Mucosa of descending colon (tissue), 3 donors: Measurements from ENCODE around the gene VIPR2. TPM values are rescaled to one million over a fixed set of nuclear protein-coding genes. Genes with fewer than 3 reads are reported as not detected.

Experiments used
- ATAC-seq: fragments of 200-7000 bp; cut with Tn5 transposase; one replicate; pipeline ENCODE4 v1.9.1; 2020; ENCODE audit warnings: mild to moderate bottlenecking, moderate library complexity
- DNase-seq, 3 donors: peaks; one replicate each; pipeline ENCODE4 v3.0.0-alpha.2; 2020
- H3K36me3 ChIP-seq: fragments of 200-600 bp; one replicate; pipeline ENCODE4 v1.8.0; 2021; ENCODE audit warnings: low read depth, mild to moderate bottlenecking
- H3K4me1 ChIP-seq: fragments of 200-600 bp; one replicate; pipeline ENCODE4 v1.8.0; 2021; ENCODE audit warnings: low read depth, mild to moderate bottlenecking
- H3K4me3 ChIP-seq: fragments of 200-600 bp; one replicate; pipeline ENCODE4 v1.8.0; 2021; ENCODE audit warnings: mild to moderate bottlenecking
- H3K9me3 ChIP-seq: fragments of 200-600 bp; one replicate; pipeline ENCODE4 v1.8.0; 2021; ENCODE audit warnings: mild to moderate bottlenecking
- intact Hi-C, 2 donors: fragments of 100-400 bp; cut with DNase I in 1 of 2; cut with micrococcal nuclease in 1 of 2; formaldehyde crosslinking; loops; one replicate each; pipeline versions ENCODE4 v1.11.0 to v1.11.1; 2022; cut with DNase I, micrococcal nuclease
- total RNA-seq, 3 donors: library from RNA; stranded (reverse); fragmentation: NEBNext Ultra II Directional in 2 of 3; extraction: Animal tissue kit (Norgen Biotek cat#: 25700) in 2 of 3; gene quantifications; one replicate each; pipeline versions ENCODE4 v1.2.1 to v1.2.4, GENCODE V29; 2021 to 2023
- TF ChIP-seq, protein P1 (sequence below): fragments of 200-600 bp; IDR thresholded peaks from one replicate; pipeline ENCODE4 v1.8.0; 2022; ENCODE audit warnings: antibody characterized with exemption, mild to moderate bottlenecking
- donor health status: DM: no; HTN: no; CAD: no; lungs with moderate emphysema.
- donor health status: DM: no; HTN: no; CAD: no.
- donor health status: DM: no; HTN: yes; CAD: no.

Gene VIPR2
- total RNA-seq, 3 donors from 2014 or later = 0.58 to 19.8 (median 2.4) TPM

DNA sequence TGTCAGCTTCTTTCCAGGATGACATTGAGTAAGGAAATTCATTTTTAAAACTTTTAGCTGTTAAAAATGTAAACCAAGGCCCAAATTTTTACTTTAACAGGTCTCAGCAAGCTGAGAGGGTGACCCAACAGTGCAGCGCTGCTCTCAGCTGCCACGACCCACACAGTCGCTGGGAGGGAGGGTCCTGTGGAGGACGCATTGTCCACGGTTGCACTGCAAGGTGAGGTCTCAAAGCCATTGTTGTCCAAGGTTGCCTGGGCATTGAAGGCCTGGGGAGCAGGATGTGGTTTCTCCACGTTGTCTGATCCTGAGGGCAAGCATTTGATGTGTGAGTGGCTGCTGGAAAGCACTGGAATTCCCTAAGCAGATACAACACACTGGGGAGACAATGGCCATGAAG, 15.1 kb upstream of the VIPR2 start:
- intact Hi-C loops = no loop called here
- DNase-seq (no peak), ATAC-seq (no peak)
- Histone ChIP-seq H3K4me1 (no peaks in the 10 kb centered on the region), H3K9me3 (no peaks in the 10 kb centered on the region), H3K4me3 (no peak overlapping the region), H3K36me3 (no peaks in the 10 kb centered on the region)
- TF ChIP-seq, protein P1, sequence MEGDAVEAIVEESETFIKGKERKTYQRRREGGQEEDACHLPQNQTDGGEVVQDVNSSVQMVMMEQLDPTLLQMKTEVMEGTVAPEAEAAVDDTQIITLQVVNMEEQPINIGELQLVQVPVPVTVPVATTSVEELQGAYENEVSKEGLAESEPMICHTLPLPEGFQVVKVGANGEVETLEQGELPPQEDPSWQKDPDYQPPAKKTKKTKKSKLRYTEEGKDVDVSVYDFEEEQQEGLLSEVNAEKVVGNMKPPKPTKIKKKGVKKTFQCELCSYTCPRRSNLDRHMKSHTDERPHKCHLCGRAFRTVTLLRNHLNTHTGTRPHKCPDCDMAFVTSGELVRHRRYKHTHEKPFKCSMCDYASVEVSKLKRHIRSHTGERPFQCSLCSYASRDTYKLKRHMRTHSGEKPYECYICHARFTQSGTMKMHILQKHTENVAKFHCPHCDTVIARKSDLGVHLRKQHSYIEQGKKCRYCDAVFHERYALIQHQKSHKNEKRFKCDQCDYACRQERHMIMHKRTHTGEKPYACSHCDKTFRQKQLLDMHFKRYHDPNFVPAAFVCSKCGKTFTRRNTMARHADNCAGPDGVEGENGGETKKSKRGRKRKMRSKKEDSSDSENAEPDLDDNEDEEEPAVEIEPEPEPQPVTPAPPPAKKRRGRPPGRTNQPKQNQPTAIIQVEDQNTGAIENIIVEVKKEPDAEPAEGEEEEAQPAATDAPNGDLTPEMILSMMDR = no peak

DNA sequence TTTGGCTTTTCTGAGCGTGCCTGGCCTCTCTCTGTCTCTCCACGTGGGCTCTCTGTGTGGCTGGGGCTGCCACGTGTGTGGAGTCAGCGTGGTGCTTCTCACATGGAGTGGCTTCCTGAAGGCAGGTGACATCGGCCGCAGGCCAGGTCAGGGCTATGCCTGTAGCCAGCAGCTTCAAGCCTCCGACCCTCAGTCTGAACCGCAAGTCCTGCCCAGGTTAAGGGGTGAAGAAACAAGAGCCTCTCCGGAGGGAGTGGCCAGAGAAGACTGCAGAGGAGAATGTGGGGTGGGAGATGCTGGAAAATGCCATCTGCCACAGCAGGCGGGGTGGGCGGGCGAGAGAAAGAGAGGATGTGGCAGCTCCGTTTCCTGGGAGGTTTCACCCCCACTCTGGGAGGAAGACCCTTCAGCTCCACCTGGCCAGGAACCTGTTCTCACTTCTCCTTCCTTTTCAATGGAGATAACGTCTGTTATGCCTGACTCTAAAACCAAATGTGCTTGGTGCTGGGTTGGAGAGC, 14.3 kb upstream of the VIPR2 start:
- intact Hi-C loops = no loop called here
- Histone ChIP-seq H3K36me3 (no peaks in the 10 kb centered on the region), H3K4me3 (no peak overlapping the region), H3K9me3 (no peaks in the 10 kb centered on the region), H3K4me1 (no peaks in the 10 kb centered on the region)
- DNase-seq = no peak
- TF ChIP-seq, protein P1 = no peak
- ATAC-seq = no peak

DNA sequence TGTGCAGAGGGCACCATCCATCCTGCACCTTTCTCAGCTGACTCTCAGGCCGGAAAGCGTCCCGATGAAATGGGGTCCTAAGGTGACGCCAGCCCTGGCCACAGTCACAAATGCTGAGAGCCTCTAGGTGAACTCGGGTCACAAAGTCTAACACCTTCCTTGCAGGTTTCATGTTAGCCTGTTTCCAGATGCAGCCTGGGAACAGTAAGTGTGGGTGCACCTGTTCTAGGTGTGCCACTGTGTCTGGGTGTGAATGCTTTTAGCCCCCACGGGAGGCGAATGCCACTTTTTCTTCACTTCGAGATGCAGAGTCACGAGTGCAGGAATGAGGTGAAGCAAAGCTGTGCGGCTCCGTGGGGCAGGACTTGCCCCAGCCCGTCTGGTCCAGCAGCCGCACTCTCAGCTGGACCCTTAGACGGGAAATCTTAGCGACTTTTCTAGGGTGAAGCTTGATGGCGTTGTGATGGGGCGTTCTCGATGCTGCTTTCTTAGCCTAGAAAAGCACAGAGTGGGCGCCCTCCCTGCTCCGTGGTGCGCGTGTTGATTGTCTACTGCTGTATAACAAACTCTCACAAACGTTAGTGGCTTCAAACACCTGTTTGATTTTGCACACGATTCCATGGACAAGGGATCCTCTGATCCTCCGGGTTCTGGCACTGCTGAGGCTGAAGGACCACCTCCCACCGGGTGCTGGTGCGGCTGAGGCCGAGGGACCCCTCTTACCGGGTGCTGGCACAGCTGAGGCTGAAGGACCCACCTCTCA, 13.6 kb upstream of the VIPR2 start:
- ATAC-seq = no peak
- TF ChIP-seq, protein P1 = no peak
- intact Hi-C loops = no loop called here
- Histone ChIP-seq H3K9me3 (no peaks in the 10 kb centered on the region), H3K36me3 (no peaks in the 10 kb centered on the region), H3K4me1 (no peaks in the 10 kb centered on the region), H3K4me3 (no peak overlapping the region)
- DNase-seq = no peak

DNA sequence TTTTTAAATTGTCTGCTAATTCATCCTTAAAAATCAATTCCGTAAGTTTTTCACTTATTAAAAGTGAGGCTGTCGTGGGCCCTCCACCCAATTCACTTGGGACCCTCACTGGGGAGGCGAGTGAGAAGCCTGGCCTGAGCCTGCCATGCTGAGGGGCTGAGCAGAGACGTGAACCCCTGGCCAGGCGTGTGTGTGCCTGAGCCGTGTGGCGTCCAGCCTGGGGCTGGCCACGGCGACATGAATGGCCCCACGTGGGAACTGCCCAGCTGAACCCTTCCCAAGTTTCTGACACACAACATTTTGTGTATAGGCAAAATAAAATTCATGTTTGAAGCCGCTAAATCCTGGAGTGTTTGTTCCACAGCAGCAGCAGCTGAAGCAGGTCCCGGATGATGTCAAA, 13.0 kb upstream of the VIPR2 start:
- Histone ChIP-seq H3K36me3 (no peaks in the 10 kb centered on the region), H3K4me1 (no peaks in the 10 kb centered on the region), H3K9me3 (no peaks in the 10 kb centered on the region), H3K4me3 (no peak overlapping the region)
- TF ChIP-seq, protein P1 = no peak
- ATAC-seq (no peak), DNase-seq (no peak)
- intact Hi-C loops = no loop called here

DNA sequence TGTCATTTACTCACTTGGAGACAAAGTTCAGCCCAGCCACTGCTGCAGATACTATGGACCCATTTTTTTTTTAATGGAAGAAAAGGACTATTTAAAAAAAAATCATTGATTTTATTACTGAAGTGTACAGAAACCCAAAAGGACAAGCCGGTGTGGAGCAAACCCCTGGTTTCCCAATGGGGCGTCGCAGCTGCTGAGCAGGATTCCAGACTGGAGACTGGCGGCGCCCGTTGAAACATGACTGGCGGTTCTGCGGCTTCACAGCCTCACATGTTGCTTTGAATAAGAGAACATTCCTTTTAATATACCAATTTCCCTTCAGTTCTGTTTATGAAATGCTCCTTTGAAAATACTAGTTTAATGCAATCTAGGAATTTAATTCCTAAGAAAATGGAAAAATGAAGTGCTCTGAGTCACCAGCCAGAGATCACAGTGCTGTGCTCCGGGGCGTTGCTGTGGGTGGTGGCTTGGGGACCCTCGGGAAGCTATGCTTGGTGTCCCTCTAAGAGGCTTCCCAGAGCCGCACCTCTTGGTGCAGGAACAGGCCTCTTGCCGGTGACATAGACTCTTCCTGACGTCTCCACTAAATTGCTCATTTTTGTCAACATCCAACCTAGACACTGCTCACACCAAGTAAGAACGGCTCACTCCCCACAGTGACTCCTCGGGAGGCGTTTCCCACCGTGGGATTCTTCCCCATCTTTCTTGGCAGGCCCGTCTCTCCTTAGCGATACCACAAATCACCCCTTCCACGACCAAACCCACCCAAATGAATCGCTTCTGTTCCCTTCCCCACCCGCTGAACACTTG, 12.0 kb upstream of the VIPR2 start:
- Histone ChIP-seq H3K9me3 (no peaks in the 10 kb centered on the region), H3K4me3 (no peak overlapping the region), H3K36me3 (no peaks in the 10 kb centered on the region), H3K4me1 (no peaks in the 10 kb centered on the region)
- no peak for ATAC-seq
- TF ChIP-seq, protein P1 = no peak
- DNase-seq = no peak
- intact Hi-C loops = no loop called here
